GM12878 (cell line): ENCODE data around the gene MEIOB. TPM values are rescaled to one million over a fixed set of nuclear protein-coding genes. Genes with fewer than 3 reads are reported as not detected.
A peak's percentile ranks its signal among the peaks of the same experiment; 100 is the strongest.

ENCODE experiments used
- ATF7 ChIP-seq: fragments of 450-650 bp; IDR thresholded peaks from 2 replicates; pipeline ENCODE4 v1.6.1; 2016; ENCODE audit warnings: low read depth, mild to moderate bottlenecking
- CHD4 ChIP-seq: fragments of 200-600 bp; sonication (generic); IDR thresholded peaks from 2 replicates; pipeline ENCODE4 v1.6.1; 2016; ENCODE audit warnings: mild to moderate bottlenecking
- CREM ChIP-seq: IDR thresholded peaks from 2 replicates; pipeline ENCODE4 v1.6.1; 2014; ENCODE audit warnings: antibody characterized with exemption, low read depth
- ESRRA ChIP-seq: IDR thresholded peaks from 2 replicates; pipeline ENCODE4 v1.6.1; 2012; ENCODE audit warnings: mild to moderate bottlenecking, low read length, improper control_type of control experiment
- ETV6 ChIP-seq, 2 experiments: fragments of 450-650 bp in 1 of 2; IDR thresholded peaks in 1 of 2; conservative IDR thresholded peaks in 1 of 2; 2 replicates each; pipeline ENCODE4 v1.6.1; 2014; ENCODE audit warnings: antibody characterized with exemption in 1 of 2, borderline replicate concordance in 1 of 2, low read depth in 1 of 2, mild to moderate bottlenecking in 1 of 2, moderate library complexity in 1 of 2
- IKZF2 ChIP-seq, 2 experiments: fragments of 450-650 bp; IDR thresholded peaks; 2 replicates each; pipeline ENCODE4 v1.6.1; 2017; ENCODE audit warnings: mild to moderate bottlenecking in 2 of 2, moderate library complexity in 2 of 2
- IRF4 ChIP-seq: IDR thresholded peaks from 2 replicates; pipeline ENCODE4 v1.6.1; 2011; ENCODE audit warnings: low read depth, low read length
- JUNB ChIP-seq: IDR thresholded peaks from 2 replicates; pipeline ENCODE4 v1.6.1; 2016; ENCODE audit warnings: antibody characterized with exemption, mild to moderate bottlenecking
- MEF2B ChIP-seq: fragments of 450-650 bp; IDR thresholded peaks from 2 replicates; pipeline ENCODE4 v1.6.1; 2018; ENCODE audit warnings: mild to moderate bottlenecking, moderate library complexity; ENCODE audit not compliant: partially characterized antibody, poor library complexity, severe bottlenecking
- MTA2 ChIP-seq: fragments of 450-650 bp; IDR thresholded peaks from 2 replicates; pipeline ENCODE4 v1.6.1; 2016; ENCODE audit warnings: low read depth, mild to moderate bottlenecking, moderate library complexity
- MYB ChIP-seq: fragments of 150-350 bp; IDR thresholded peaks from 2 replicates; pipeline ENCODE4 v1.6.1; 2014; ENCODE audit warnings: mild to moderate bottlenecking, low read depth, low read length, borderline replicate concordance
- NBN ChIP-seq: fragments of 450-650 bp; IDR thresholded peaks from 2 replicates; pipeline ENCODE4 v1.6.1; 2016
- NFYB ChIP-seq: IDR thresholded peaks from 2 replicates; pipeline ENCODE4 v1.6.1; 2011; ENCODE audit warnings: low read depth, mild to moderate bottlenecking, low read length, improper control_type of control experiment, moderate library complexity; ENCODE audit not compliant: insufficient read depth
- NRF1 ChIP-seq: conservative IDR thresholded peaks from 2 replicates; pipeline ENCODE4 v1.6.1; 2011; ENCODE audit warnings: mild to moderate bottlenecking, low read depth, low read length, improper control_type of control experiment
- SMAD1 ChIP-seq: fragments of 450-650 bp; IDR thresholded peaks from 2 replicates; pipeline ENCODE4 v1.6.1; 2018; ENCODE audit warnings: mild to moderate bottlenecking, low read depth; ENCODE audit not compliant: partially characterized antibody
- STAT3 ChIP-seq: IDR thresholded peaks from 2 replicates; pipeline ENCODE4 v1.6.1; 2011; ENCODE audit warnings: low read depth, low read length, improper control_type of control experiment
- TCF12 ChIP-seq: IDR thresholded peaks from 2 replicates; pipeline ENCODE4 v1.6.1; 2011; ENCODE audit warnings: low read depth, mild to moderate bottlenecking, low read length
- ZBED1 ChIP-seq: IDR thresholded peaks from 2 replicates; pipeline ENCODE4 v1.6.1; 2016; ENCODE audit warnings: borderline replicate concordance
- ZNF274 ChIP-seq: IDR thresholded peaks from one replicate; pipeline ENCODE4 v1.8.0; 2011; ENCODE audit not compliant: insufficient read length, insufficient read depth
- ZSCAN29 ChIP-seq: fragments of 450-650 bp; IDR thresholded peaks from 2 replicates; pipeline ENCODE4 v1.6.1; 2017; ENCODE audit warnings: mild to moderate bottlenecking, moderate library complexity
- polyA plus RNA-seq, 11 experiments: library from polyadenylated mRNA; depleted of rRNA in 4 of 11; unstranded in 6 of 11; stranded (reverse) in 5 of 11; fragments of >200 nt; fragmentation: Nextera tagmentation in 4 of 11; fragmentation: Illumina TruSeq in 1 of 11; extraction: Ambion mirVana in 4 of 11; extraction: Trizol in 1 of 11; gene quantifications; 1 replicate in 1 of 11; 2 replicates in 10 of 11; pipeline versions ENCODE4 v1.2.1 to v1.2.3, GENCODE V29; 2011 to 2016; ENCODE audit warnings: inconsistent platforms in 2 of 11, missing spikeins in 2 of 11, low read depth in 1 of 11
- total RNA-seq, 4 experiments: library from RNA; depleted of rRNA in 3 of 4; stranded (reverse); fragments of >200 nt in 3 of 4; fragmentation: Illumina TruSeq in 1 of 4; extraction: Trizol in 1 of 4; gene quantifications; 2 replicates each; pipeline versions ENCODE4 v1.2.1 to v1.2.3, GENCODE V29; 2013 to 2021
- TF ChIP-seq, protein P1 (sequence below): fragments of 450-650 bp; IDR thresholded peaks from 2 replicates; pipeline ENCODE4 v1.6.1; 2017; ENCODE audit warnings: borderline replicate concordance
- TF ChIP-seq, protein P2 (sequence below): fragments of 450-650 bp; IDR thresholded peaks from 2 replicates; pipeline ENCODE4 v1.6.1; 2017; ENCODE audit warnings: mild to moderate bottlenecking, low read depth, inconsistent platforms; ENCODE audit not compliant: poor library complexity, severe bottlenecking
- TF ChIP-seq, protein P3 (sequence below): fragments of 450-650 bp; IDR thresholded peaks from 2 replicates; pipeline ENCODE4 v1.6.1; 2017; ENCODE audit warnings: mild to moderate bottlenecking
- TF ChIP-seq, protein P4 (sequence below): fragments of 450-650 bp; IDR thresholded peaks from 2 replicates; pipeline ENCODE4 v1.6.1; 2016; ENCODE audit warnings: mild to moderate bottlenecking

MEIOB gene
- total and polyA plus RNA-seq, 10 of the 15 experiments (the other 5 are each of a cell fraction or from before 2014, with no cell fraction given) = 0.04 to 0.26 (median 0.09) TPM; not detected in 5

DNA sequence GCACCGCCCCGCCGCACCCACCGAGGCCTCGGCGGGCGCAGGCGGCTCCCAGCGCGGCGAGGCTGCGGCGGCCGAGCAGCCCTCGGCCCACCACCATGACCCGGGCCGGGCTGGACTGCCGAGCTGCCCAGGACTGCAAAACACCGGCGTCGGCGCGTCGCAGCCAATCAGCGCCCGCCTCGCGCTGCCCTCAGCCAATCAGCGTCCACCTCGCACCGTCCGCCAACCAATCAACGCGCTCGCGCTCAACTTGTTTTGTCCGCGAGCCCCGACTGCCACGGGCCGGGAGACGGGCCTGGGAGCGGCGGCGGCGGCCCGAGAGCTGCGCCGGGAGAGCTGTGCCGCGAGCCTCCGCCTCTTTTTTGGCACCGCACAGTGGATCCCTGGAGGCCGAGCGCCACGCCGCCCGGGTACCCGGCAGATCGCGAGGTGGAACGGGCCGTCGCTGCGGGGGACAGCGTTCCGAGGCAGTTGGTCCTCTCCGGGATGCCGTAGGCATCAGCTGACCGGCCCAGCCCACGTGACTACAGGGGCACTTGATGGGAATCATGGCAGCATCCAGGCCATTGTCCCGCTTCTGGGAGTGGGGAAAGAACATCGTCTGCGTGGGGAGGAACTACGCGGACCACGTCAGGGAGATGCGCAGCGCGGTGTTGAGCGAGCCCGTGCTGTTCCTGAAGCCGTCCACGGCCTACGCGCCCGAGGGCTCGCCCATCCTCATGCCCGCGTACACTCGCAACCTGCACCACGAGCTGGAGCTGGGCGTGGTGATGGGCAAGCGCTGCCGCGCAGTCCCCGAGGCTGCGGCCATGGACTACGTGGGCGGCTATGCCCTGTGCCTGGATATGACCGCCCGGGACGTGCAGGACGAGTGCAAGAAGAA lies 45.0 kb downstream of the MEIOB start, which contains the start of the genes FAHD1 and HAGH (continued):
- TF ChIP-seq TCF12 = no peak
- peak; percentile 53 to 67; a peak in 3 of 4 replicates for TF ChIP-seq IKZF2 (IDR thresholded peaks at IDR 0.05)
- peak; percentile 62 for TF ChIP-seq IRF4
- TF ChIP-seq ATF7 = no peak
- peak; percentile 52; the same call in 1 of the 2 replicates for TF ChIP-seq CREM
- no peak for TF ChIP-seq CHD4
- no peak for TF ChIP-seq STAT3
- TF ChIP-seq, protein P1, sequence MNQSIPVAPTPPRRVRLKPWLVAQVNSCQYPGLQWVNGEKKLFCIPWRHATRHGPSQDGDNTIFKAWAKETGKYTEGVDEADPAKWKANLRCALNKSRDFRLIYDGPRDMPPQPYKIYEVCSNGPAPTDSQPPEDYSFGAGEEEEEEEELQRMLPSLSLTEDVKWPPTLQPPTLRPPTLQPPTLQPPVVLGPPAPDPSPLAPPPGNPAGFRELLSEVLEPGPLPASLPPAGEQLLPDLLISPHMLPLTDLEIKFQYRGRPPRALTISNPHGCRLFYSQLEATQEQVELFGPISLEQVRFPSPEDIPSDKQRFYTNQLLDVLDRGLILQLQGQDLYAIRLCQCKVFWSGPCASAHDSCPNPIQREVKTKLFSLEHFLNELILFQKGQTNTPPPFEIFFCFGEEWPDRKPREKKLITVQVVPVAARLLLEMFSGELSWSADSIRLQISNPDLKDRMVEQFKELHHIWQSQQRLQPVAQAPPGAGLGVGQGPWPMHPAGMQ = no peak
- no peak for TF ChIP-seq MYB
- no peak for TF ChIP-seq ZBED1
- TF ChIP-seq, protein P2, sequence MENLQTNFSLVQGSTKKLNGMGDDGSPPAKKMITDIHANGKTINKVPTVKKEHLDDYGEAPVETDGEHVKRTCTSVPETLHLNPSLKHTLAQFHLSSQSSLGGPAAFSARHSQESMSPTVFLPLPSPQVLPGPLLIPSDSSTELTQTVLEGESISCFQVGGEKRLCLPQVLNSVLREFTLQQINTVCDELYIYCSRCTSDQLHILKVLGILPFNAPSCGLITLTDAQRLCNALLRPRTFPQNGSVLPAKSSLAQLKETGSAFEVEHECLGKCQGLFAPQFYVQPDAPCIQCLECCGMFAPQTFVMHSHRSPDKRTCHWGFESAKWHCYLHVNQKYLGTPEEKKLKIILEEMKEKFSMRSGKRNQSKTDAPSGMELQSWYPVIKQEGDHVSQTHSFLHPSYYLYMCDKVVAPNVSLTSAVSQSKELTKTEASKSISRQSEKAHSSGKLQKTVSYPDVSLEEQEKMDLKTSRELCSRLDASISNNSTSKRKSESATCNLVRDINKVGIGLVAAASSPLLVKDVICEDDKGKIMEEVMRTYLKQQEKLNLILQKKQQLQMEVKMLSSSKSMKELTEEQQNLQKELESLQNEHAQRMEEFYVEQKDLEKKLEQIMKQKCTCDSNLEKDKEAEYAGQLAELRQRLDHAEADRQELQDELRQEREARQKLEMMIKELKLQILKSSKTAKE = no peak
- TF ChIP-seq JUNB = no peak
- TF ChIP-seq, protein P3, sequence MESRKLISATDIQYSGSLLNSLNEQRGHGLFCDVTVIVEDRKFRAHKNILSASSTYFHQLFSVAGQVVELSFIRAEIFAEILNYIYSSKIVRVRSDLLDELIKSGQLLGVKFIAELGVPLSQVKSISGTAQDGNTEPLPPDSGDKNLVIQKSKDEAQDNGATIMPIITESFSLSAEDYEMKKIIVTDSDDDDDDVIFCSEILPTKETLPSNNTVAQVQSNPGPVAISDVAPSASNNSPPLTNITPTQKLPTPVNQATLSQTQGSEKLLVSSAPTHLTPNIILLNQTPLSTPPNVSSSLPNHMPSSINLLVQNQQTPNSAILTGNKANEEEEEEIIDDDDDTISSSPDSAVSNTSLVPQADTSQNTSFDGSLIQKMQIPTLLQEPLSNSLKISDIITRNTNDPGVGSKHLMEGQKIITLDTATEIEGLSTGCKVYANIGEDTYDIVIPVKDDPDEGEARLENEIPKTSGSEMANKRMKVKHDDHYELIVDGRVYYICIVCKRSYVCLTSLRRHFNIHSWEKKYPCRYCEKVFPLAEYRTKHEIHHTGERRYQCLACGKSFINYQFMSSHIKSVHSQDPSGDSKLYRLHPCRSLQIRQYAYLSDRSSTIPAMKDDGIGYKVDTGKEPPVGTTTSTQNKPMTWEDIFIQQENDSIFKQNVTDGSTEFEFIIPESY = no peak
- TF ChIP-seq, protein P4, sequence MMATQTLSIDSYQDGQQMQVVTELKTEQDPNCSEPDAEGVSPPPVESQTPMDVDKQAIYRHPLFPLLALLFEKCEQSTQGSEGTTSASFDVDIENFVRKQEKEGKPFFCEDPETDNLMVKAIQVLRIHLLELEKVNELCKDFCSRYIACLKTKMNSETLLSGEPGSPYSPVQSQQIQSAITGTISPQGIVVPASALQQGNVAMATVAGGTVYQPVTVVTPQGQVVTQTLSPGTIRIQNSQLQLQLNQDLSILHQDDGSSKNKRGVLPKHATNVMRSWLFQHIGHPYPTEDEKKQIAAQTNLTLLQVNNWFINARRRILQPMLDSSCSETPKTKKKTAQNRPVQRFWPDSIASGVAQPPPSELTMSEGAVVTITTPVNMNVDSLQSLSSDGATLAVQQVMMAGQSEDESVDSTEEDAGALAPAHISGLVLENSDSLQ = peak; percentile 54; the same call in 1 of the 2 replicates
- TF ChIP-seq ZSCAN29 = no peak
- no peak for TF ChIP-seq ZNF274
- no peak for TF ChIP-seq MEF2B
- TF ChIP-seq NRF1 = no peak
- TF ChIP-seq ESRRA = no peak
- no peak for TF ChIP-seq SMAD1
- TF ChIP-seq MTA2 = no peak
- no peak for TF ChIP-seq ETV6 (conservative IDR thresholded peaks at IDR 0.05 in 1 of 2, IDR thresholded peaks at IDR 0.05 in 1 of 2; ENCODE audit: borderline replicate concordance in 1 of 2, low read depth in 1 of 2)
- TF ChIP-seq NBN = peak; percentile 92
- TF ChIP-seq NFYB = peak; percentile 93
